AG10803 (cell line): ENCODE results near the gene TXNRD2.

Experiments
- DNase-seq: peaks from one replicate; pipeline ENCODE4 v3.0.0; 2010; ENCODE audit warnings: low read depth
- H3K4me3 ChIP-seq: 2 replicates; pipeline ENCODE4 v1.5.1; 2011; ENCODE audit warnings: mild to moderate bottlenecking, low read length, control low read depth
- CTCF ChIP-seq: conservative IDR thresholded peaks from 2 replicates; pipeline ENCODE4 v1.5.1; 2011; ENCODE audit warnings: mild to moderate bottlenecking, low read length, control low read depth, inconsistent platforms

The TXNRD2 gene

GRCh38 chr22:19941365-19942082 lies at the start of gene TXNRD2, which contains the start of gene COMT:
TSS of gene TXNRD2 (minus strand) at chr22:19941818. CDS start at chr22:19941803, 15 bp downstream.
TSS of gene COMT (plus strand) at chr22:19941772. CDS start at chr22:19962527, 20,755 bp downstream.
- H3K4me3 ChIP-seq: peak within 1 kb of the TSS; percentile 91
- TF ChIP-seq CTCF: no peak
- peak; percentile 65 for DNase-seq

- TF ChIP-seq CTCF: no peak
- no peak overlapping the region for H3K4me3 ChIP-seq
- DNase-seq: no peak
These were observed 49.7 kb upstream of the TXNRD2 start for GRCh38 chr22:19991395-19991644.

- no peak overlapping the region for H3K4me3 ChIP-seq
- TF ChIP-seq CTCF: no peak
- DNase-seq: no peak
These were observed 49.2 kb upstream of the TXNRD2 start for GRCh38 chr22:19990609-19991394.

GRCh38 chr22:19990188-19990587 lies 48.6 kb upstream of the TXNRD2 start:
- no peak for TF ChIP-seq CTCF
- no peak for DNase-seq
- H3K4me3 ChIP-seq: no peak overlapping the region

GRCh38 chr22:19989725-19990067 lies 48.1 kb upstream of the TXNRD2 start:
- no peak for TF ChIP-seq CTCF
- no peak overlapping the region for H3K4me3 ChIP-seq
- no peak for DNase-seq

GRCh38 chr22:19988965-19989724 lies 47.5 kb upstream of the TXNRD2 start:
- H3K4me3 ChIP-seq: no peak overlapping the region
- TF ChIP-seq CTCF: no peak
- no peak for DNase-seq
